22Rv1 (cell line): ENCODE results near the gene EXOSC3.
A peak's percentile ranks its signal among the peaks of the same experiment; 100 is the strongest.

Experiments used
- H3K27ac ChIP-seq: fragments of 450-650 bp; 2 replicates; pipeline ENCODE4 v1.5.1; 2017
- CTCF ChIP-seq: fragments of 450-650 bp; IDR thresholded peaks from 2 replicates; pipeline ENCODE4 v1.5.1; 2017; ENCODE audit warnings: mild to moderate bottlenecking
- ZFX ChIP-seq: fragments of 450-650 bp; IDR thresholded peaks from 2 replicates; pipeline ENCODE4 v1.6.1; 2017; ENCODE audit warnings: antibody characterized with exemption, borderline replicate concordance

The EXOSC3 gene

GRCh38 chr9:37788332-37788731 lies 3.5 kb upstream of the EXOSC3 start:
- H3K27ac ChIP-seq, result no peak overlapping the region
- TF ChIP-seq CTCF, result no peak
- TF ChIP-seq ZFX, result no peak

GRCh38 chr9:37787059-37787458 lies 2.2 kb upstream of the EXOSC3 start:
- no peak overlapping the region for H3K27ac ChIP-seq
- TF ChIP-seq ZFX, result no peak
- no peak for TF ChIP-seq CTCF

- no peak for TF ChIP-seq CTCF
- no peak for TF ChIP-seq ZFX
- H3K27ac ChIP-seq, result peak overlapping the region; percentile 82
Observed at GRCh38 chr9:37784291-37784615, 611 bp downstream of the EXOSC3 start.

GRCh38 chr9:37778534-37778933 lies 6.3 kb downstream of the EXOSC3 start:
- no peak for TF ChIP-seq ZFX
- TF ChIP-seq CTCF, result no peak

GRCh38 chr9:37776328-37776727 lies 8.5 kb downstream of the EXOSC3 start:
- TF ChIP-seq CTCF (no peak), ZFX (no peak)
- H3K27ac ChIP-seq, result no peak overlapping the region

More at GRCh38 chr9:37778534-37778933, 6.3 kb downstream of the EXOSC3 start:
- no peak overlapping the region for H3K27ac ChIP-seq

- no peak overlapping the region for H3K27ac ChIP-seq
- TF ChIP-seq CTCF (no peak), ZFX (no peak)
Observed at GRCh38 chr9:37775216-37775919, 9.5 kb downstream of the EXOSC3 start.

- no peak overlapping the region for H3K27ac ChIP-seq
- no peak for TF ChIP-seq ZFX
- no peak for TF ChIP-seq CTCF
Observed at GRCh38 chr9:37769995-37770394, 14.9 kb downstream of the EXOSC3 start.
